ENCODE data around the gene KIF17. TPM values are rescaled to one million over a fixed set of nuclear protein-coding genes. Genes with fewer than 3 reads are reported as not detected.

Gene KIF17
- total and polyA plus RNA-seq, 4 donors = 4.1 to 9.6 (median 5.9) TPM

DNA sequence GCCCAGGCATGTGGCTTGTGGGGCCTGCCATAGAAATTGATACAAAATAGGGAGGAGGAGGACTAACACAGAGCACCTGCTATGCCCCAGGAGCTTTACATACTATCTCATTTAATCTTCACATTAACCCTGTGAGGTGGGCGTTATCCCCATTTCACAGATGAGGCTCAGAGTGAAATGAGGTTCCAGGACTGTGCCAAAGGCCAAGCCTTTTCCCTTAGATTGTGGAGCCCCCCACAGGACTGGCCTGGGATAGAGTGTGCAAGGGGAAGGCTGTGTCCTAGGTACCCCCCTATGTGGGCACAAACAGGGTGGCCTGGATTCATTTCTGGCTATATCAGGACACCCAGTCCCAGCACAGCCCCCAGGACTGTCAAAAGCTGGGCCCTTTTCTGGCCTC is 54.4 kb downstream of the KIF17 start:
- no peak for DNase-seq
- no peaks in the 10 kb centered on the region for H3K9me3 ChIP-seq (ENCODE audit: control insufficient read depth in 4 of 4, insufficient read depth in 3 of 4, low read length in 3 of 4)
- H3K27ac ChIP-seq (ENCODE audit: low read depth in 1 of 2, low read length in 1 of 2) = no peak overlapping the region
- no peak for TF ChIP-seq CTCF (IDR thresholded peaks at IDR 0.05; ENCODE audit: control extremely low read depth, extremely low read depth)
- WGBS, 2 donors = 95 to 100% methylated on average over 1 of the region's 1 CpG
- no peaks in the 10 kb centered on the region for H3K27me3 ChIP-seq (ENCODE audit: control insufficient read depth in 3 of 3, insufficient read depth in 3 of 3, low read length in 2 of 3)
- H3K4me3 ChIP-seq = no peak overlapping the region
- H3K4me1 ChIP-seq (ENCODE audit: control insufficient read depth in 5 of 5, insufficient read depth in 5 of 5, low read length in 5 of 5) = peaks cover 5 to 17% (median 8%) of the 10 kb centered on the region in 5 donors
- H3K9ac ChIP-seq (ENCODE audit: insufficient read depth in 1 of 2, low read length in 2 of 2) = no peak overlapping the region
- ATAC-seq (ENCODE audit: insufficient read depth, low FRiP score) = no peak
- peaks cover 0 to 6% (median 3%) of the 10 kb centered on the region in 4 donors for H3K36me3 ChIP-seq (ENCODE audit: control insufficient read depth in 4 of 4, insufficient read depth in 4 of 4, low read length in 4 of 4)

- Histone ChIP-seq H3K4me1 (ENCODE audit: control insufficient read depth in 5 of 5, insufficient read depth in 5 of 5, low read length in 5 of 5) (peaks cover 5 to 17% (median 8%) of the 10 kb centered on the region in 5 donors), H3K4me3 (peak overlapping the region; percentile 72), H3K27me3 (ENCODE audit: control insufficient read depth in 3 of 3, insufficient read depth in 3 of 3, low read length in 2 of 3) (no peaks in the 10 kb centered on the region), H3K9ac (ENCODE audit: insufficient read depth in 1 of 2, low read length in 2 of 2) (peak overlapping the region in 1 of 2 donors; percentile 79), H3K36me3 (ENCODE audit: control insufficient read depth in 4 of 4, insufficient read depth in 4 of 4, low read length in 4 of 4) (peaks cover 5 to 11% (median 8%) of the 10 kb centered on the region in 4 donors), H3K9me3 (ENCODE audit: control insufficient read depth in 4 of 4, insufficient read depth in 3 of 4, low read length in 3 of 4) (no peaks in the 10 kb centered on the region), H3K27ac (ENCODE audit: low read depth in 1 of 2, low read length in 1 of 2) (peak overlapping the region; percentile 78 to 83)
- no peak for TF ChIP-seq CTCF (IDR thresholded peaks at IDR 0.05; ENCODE audit: control extremely low read depth, extremely low read depth)
- ATAC-seq (ENCODE audit: insufficient read depth, low FRiP score) = no peak
- 64 to 66% methylated on average over 7 of the region's 7 CpGs for WGBS, 2 donors
- no peak for DNase-seq
Observed at GRCh38 chr1:20662110-20662475, 55.7 kb downstream of the KIF17 start.

DNA sequence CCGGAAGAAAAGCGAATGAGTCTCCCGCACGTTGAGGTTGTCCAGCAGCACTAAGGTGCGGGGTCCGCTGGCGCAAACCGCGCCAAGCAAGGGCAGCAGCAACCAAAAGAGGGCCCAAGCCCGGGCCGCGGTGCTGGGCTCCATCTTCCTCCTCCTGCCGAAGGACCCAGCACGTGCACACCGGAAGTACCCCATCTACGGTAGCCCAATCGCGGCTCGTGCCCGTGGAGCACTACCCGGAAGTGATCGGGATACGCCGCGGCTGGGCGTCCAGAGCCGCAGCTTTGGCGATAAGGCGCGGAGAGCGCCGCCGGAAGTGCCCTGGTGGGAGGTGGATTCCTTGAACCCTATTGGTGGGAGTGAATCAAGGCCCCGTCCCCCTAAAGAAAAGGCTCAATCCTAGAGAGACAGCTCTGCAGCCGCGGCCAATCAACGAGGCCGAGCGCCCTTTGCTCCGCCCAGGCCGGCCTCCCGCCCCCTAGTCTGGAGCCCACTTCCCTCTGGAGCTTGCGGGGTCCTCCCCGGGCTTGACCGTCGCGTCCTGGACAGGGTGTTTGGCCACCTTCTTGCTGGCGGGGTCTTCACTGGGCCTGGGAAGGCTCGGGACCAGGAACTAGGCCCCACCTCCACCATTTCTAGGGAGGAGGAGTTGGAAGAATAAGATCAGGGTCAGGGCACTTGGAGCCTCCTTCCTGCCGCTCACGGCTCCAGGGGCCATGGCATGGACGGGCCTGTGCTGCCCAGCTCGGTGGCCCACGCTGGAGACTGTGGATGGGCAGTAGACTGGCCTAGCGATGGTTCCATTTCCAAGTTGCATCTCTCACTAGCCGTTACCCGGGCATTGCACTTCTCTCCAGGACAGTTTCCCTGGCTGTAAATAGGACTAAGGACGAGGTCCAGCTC is 56.3 kb downstream of the KIF17 start, which contains the start of gene DDOST:
TSS of gene DDOST (minus strand) at position 163 of the 903 bp plus-strand sequence. CDS start at position 144, 19 bp downstream.
- ATAC-seq (ENCODE audit: insufficient read depth, low FRiP score) = peak; percentile 96

More for the DNA sequence above, 56.3 kb downstream of the KIF17 start, which contains the start of gene DDOST:
- TF ChIP-seq CTCF (IDR thresholded peaks at IDR 0.05; ENCODE audit: control extremely low read depth, extremely low read depth) = peak; percentile 41
- H3K27me3 ChIP-seq (ENCODE audit: control insufficient read depth in 3 of 3, insufficient read depth in 3 of 3, low read length in 2 of 3) = no peaks in the 10 kb centered on the region
- H3K4me3 ChIP-seq = peak within 1 kb of the TSS; percentile 85
- no peaks in the 10 kb centered on the region for H3K9me3 ChIP-seq (ENCODE audit: control insufficient read depth in 4 of 4, insufficient read depth in 3 of 4, low read length in 3 of 4)
- H3K36me3 ChIP-seq (ENCODE audit: control insufficient read depth in 4 of 4, insufficient read depth in 4 of 4, low read length in 4 of 4) = peaks cover 7 to 13% (median 10%) of the 10 kb centered on the region in 4 donors
- peak within 1 kb of the TSS; percentile 78 to 83 for H3K27ac ChIP-seq (ENCODE audit: low read depth in 1 of 2, low read length in 1 of 2)
- peak; percentile 98 to 99 (median 98) for DNase-seq
- WGBS, 2 donors = 2% methylated on average over 50 to 58 of the region's 58 CpGs
- peak within 1 kb of the TSS; percentile 51 to 79 for H3K9ac ChIP-seq (ENCODE audit: insufficient read depth in 1 of 2, low read length in 2 of 2)
- peaks cover 5 to 17% (median 8%) of the 10 kb centered on the region in 5 donors for H3K4me1 ChIP-seq (ENCODE audit: control insufficient read depth in 5 of 5, insufficient read depth in 5 of 5, low read length in 5 of 5)

Measured in lung (tissue), 12 donors.